ENCODE results near the gene EML1.

The EML1 gene

DNA sequence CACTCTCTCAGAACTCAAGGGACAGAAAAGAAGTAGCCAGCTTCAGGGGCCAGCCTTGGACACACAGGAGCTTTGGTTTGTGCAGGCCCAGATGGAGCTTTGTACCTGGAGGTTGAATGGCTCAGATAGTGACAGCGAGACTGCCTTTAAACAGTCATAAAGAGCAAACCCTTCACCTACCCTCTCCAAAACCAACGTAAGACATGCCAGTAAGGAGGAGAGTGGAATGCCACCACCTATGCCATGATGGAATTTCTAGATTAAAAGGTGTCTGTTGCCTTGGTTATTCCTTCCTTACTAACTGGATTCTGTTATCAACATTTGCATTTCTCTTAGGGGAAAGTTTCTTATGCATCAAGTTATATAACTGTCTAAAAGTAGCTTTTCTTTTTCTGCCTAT is 98.1 kb downstream of the EML1 start:
- no peak for DNase-seq (ENCODE audit: extremely low read depth in 1 of 2, low read depth in 1 of 2)

DNA sequence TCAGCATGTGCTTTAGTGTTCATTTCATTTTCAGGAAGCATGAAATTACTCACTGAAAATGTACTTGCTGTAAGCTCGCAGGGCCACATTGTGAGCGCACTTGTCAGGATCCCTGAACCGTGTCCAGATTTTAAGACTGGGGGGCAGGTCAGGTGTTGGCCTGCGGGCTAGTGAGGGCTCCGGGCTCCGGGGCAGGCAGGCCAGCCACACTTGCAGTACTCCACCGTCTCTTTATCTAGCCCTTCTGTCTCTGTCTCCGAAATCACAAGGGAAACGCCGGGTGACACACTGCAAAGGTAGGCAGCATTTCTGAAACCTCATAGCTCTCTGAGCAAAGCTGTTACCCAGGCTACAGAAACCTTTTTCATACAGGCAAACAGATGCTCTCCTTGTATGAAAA is 98.7 kb downstream of the EML1 start:
- DNase-seq (ENCODE audit: extremely low read depth in 1 of 2, low read depth in 1 of 2): no peak

DNA sequence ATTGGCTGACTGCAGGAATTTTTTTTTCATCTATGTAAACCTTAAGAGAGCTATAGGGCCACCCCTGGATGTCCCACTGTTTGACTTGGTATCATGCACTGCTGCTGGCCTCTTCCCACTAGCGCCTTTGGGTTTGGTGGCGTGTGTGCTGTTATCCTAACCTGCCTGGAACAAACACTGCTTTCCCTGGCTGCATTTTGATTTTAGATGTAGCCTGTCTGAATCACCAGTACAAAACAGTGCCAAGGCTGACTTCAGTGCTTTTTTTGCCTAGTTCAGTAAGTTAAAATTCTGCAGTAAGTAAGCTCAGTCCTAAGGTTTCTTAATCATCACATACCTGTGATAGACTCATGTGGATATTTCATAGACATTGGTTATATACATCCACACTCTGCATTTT is 99.2 kb downstream of the EML1 start:
- DNase-seq (ENCODE audit: extremely low read depth in 1 of 2, low read depth in 1 of 2): no peak

DNA sequence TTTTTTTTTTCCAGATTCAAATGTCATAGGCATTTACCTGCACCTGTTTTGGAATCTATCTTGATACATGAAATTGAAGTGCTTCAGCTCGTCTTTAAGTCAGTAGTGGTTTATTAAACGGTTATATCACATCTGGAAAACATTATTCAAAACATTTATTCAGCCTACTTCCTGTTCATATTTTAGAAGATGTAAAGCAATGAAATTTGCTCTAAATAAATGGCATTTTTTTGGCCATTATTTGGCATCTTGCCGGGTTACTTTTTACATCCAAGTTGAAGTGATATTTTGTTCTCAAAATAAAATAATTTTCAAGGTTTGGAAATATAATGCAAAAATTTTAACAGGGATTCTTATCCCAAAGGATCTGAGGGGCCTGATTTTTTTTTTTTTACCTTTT is 103.1 kb downstream of the EML1 start:
- no peak for DNase-seq (ENCODE audit: extremely low read depth in 1 of 2, low read depth in 1 of 2)

DNA sequence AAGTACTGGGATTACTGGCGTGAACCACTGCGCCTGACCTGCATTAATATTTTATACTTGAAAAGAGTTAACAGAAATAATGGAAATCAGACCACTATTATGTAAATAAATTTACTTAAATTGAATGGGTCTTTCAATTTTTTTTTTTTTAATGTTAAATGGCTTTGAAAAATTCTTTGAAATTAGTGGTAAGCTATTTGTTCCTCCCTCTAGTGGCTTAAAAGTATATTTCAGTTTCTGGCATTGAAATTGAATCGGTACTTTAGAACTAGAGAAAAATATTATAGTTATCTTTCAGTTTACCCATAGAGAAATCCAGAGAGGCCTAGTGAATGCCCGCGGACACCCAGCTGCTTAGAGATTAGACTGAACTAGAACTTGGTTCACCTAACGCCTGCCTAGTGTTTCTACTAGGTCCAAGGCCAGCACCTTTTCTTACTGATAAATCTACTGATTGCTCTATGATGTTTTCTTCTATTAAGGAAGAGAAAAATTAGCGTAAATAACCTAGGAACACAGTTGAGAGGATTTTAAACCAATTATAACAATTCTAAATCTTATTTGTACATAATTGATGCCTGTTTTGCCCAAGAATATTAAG is 106.5 kb downstream of the EML1 start:
- no peak for DNase-seq (ENCODE audit: extremely low read depth in 1 of 2, low read depth in 1 of 2)

DNA sequence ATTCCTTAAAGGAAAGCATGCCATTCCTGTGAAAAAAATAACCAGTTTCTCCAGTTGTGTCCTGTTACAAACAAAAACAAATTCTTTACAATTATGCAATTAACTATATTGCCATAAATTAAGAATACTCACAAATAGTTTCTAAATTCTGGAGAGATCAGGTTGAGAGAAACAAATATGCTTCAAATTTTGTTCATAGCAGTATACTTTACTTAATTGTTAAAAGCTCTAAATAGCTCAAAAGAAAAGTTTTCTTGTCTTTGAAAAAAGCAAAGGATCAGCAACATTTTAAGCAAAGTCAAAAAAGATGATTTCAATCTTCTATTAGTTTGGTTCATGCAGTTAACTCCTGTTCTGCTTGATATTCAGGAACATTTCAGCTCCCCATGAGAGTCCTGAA is 109.7 kb downstream of the EML1 start:
- no peak for DNase-seq (ENCODE audit: extremely low read depth in 1 of 2, low read depth in 1 of 2)

DNA sequence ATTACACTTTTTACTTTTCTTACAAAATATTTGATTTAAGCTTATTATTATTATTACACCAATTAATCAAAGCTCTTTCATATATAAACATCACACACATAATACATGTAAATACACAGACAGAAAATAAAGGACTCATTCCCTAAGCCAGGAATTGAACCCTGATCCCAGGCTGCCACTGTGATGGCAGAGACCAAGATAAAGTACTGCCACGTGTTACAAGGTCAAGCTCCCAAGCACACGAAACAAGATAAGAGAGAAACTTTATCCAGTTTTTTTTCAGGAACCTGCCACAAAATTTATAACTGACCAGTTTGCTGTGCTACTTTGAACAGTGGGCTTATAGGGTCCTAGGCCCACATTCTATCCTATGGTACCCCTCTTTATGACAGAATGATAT is 111.3 kb downstream of the EML1 start:
- DNase-seq (ENCODE audit: extremely low read depth in 1 of 2, low read depth in 1 of 2): no peak

DNA sequence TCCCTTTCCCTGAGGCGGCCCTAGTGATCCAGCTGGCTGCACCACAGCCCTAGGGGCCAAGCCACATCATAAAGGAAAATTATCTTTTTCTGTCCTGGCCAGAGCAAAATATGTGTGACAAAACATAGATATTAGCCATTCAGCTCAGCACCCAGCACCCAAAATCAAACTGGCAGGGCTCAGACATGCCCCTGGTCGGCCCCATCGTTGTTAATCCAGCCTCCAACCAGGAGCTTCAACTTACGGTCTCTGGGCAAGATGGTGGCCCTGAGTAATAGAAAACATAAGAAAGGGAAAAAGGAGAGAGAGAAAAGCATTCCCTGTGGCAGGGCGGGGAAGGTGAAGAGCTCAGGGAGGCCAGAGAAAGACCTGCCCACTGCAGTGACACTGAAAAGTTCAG is 111.9 kb downstream of the EML1 start:
- no peak for DNase-seq (ENCODE audit: extremely low read depth in 1 of 2, low read depth in 1 of 2)

DNA sequence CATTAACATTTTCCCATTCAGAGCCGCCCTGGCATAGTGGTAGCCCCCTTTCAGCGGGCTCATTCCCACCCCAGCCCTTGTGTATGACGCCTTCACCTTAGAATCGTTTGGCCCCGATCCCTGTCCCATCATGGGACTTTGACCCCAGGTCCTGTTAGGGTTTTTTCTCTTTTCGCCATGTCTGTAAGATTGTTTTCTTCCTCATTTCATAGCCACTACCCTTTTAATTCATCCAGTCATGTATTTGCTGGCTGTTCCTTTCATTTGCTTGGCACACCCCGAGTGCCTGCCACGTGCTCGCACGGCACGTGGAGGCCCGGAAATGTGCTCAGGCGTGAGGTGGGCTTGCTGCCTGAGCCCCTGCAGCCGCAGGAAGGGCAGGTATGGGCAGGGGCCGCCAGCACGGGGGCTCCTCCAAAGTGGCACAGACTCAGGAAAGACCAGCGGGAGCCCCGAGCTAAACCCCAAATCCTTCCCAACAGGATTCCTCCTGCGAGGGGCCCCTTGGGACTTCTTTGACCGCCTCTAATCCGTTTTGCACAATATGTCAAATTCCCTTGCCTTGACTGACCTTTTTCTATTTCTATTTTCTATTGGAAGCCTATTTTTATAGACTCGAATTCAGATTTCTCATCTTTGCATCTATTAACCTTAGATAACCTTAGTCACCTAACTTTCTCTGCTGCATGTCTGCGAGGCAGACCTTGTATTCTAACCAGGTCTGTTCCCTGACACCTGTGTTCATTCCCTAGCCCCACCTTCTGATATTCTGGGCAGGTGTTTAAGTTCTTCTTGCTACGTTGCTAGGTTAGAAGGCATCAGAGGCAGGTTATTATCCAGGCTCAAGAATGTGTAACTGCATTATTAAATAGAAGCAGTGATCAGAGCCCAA is 114.8 kb downstream of the EML1 start:
- DNase-seq (ENCODE audit: extremely low read depth in 1 of 2, low read depth in 1 of 2): no peak

DNA sequence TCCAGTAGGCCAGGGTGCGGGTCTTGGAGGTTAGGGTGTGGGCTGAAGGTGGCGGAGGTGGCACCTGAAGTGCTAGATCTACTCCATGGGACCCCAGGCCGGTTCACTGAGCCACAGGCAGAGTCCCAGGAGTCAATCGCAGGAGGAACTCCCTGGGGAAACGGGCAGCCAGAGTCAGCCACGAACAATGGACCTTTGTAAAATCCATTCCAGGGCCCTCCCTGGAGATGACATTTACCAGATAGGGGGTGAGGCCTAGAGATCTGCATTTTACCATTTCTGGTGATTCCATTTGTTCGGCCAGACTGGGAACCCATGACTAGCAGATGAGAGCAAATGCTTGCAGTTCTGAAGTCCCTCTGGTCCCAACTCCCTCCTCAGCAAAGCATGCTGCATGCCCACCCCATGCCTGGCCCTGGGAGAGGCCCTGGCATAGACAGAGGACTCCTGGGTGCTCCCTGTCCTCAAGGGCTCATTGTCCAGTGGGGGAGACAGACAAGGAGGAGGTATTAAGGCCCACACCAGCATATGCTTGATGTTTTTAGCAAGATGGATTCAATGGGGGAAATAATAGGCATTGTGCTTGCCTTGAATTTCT is 115.5 kb downstream of the EML1 start:
- no peak for DNase-seq (ENCODE audit: extremely low read depth in 1 of 2, low read depth in 1 of 2)

DNA sequence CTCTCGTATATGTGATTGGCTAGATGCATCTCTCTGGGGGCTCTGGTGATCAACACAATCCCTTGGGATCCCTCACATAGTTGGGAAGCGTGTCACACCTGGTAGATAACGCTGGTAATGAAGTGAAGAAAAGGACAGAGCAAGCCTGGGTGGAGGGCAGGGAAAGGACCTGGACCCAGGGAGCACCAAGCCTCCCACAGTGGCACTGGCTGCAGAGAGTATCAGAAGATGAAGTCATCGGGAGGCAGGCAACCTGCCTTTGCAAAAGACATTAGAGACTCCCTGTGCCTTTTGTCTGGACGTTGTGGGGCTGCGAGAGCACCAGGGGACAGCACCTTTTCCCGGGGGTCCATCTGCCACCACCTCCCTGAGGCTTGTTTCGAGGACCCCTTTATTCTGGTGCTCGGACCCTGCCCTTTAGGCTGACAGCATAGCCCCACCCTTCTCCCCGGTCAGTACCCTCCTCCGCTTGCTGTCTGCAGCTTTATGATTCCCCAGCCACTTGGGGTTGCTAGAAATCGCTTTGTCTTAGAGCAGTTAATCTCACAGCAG is 116.4 kb downstream of the EML1 start:
- DNase-seq (ENCODE audit: extremely low read depth in 1 of 2, low read depth in 1 of 2): no peak

DNA sequence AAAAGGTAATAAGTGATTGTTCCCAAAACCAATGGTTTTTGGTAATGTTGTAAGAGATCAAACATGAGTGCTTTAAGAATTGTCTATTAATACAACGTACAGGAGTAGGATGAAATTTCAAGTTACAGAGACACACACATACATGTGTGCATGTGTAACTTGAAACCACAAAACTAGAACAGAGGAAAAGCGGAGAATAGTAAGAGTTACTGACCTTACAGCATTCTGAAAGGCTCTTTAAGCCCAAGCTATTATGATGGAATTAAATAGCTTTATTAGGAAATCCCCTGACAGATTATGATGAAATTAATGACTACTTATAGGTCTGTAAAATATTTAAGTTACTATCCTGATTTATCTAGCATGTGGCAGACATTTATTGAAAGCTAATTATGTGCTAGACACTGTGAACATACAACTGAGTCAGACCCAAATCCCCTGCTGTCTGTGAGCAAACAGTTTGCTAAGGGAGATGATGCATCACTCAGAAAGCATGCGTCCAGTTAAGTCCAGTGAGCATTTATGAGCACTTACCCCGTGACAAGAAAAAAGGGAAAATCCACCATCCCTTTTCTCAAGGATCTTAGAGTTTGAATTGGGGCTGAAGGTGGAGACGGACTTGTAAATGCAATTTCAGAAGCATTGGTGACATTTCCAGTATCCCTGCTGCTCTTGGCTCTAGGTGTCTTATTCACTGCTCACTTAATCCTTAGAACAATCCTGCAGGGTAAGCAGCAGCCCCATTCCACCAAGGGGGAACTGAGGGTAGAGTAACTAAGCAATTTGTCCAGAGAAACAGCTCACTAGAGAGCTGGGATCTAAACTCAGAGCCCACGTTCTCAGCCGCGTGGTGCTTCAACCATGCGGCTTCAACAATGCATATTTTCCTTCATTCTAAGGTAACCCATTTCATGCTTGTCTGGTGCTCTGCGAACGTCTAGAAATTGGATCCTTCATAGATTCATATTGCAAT is 117.4 kb downstream of the EML1 start:
- no peak for DNase-seq (ENCODE audit: extremely low read depth in 1 of 2, low read depth in 1 of 2)

DNA sequence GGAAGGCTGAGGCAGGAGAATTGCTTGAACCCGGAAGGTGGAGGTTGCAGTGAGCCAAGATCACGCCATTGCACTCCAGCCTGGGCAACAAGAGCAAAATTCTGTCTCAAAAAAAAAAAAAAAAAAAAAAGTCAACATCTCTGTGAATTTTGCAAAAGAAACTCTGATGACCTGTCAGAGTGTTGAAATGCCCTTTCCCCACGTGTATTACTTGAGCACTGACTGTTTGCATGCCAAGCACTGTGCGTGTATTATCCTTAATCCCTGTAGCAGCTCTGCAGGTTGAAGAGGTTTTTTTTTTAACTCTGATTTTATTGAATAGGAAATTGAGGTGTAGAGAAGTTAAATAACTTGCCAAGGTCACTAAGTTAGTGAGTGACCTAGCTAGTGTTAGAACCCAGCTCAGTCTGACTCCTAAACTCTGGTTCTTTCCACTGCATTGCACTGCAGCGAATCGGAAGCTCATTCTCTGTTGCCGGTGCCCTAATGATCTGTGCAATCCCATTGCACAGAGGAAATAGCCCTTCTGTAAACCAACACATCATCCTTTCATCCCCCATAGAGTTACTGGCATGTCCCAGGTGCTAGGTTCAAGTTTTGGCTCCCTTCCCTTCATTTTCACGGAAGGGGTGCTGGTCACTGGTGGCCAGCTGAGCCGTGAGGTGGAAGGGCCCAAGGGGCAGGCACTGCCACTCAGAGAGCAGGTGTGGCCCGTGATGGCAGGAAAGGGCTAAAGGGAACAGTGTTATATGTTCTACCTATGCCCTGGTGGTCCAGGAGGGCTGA is 122.3 kb downstream of the EML1 start:
- no peak for DNase-seq (ENCODE audit: extremely low read depth in 1 of 2, low read depth in 1 of 2)

DNA sequence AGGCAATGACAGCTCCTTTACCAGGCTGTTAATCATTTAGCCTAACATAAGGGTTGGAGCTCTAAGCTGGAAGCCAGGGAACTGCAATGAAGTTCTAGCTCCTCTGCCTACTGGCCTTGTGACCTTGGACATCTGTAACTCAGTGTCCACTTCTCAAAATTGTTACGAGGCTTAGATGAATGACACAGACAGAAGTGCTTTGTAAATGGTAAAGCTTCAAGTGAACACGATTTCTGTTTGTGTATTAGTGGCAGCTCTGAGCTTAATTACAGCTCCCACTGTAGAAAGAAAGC is 122.8 kb downstream of the EML1 start:
- no peak for DNase-seq (ENCODE audit: extremely low read depth in 1 of 2, low read depth in 1 of 2)

DNA sequence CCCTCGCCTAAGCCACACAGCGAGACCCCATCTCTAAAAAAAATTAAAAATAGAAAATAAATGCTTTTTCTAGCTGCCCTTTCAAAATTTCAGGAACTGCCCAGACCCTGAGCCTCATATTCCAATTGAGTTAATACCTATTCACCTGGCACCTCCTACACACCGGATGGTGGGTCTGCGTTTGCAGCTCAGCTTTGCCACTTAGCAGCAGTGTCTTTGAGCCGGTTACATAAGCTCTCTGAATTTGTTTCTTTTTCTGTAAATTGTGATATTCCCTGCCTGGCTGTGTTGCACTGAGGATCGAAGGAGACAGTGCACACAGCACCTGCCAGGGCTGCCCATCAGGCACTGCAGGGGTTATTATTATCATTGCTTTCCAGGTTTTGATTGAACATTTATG is 125.6 kb downstream of the EML1 start:
- no peak for DNase-seq (ENCODE audit: extremely low read depth in 1 of 2, low read depth in 1 of 2)

DNA sequence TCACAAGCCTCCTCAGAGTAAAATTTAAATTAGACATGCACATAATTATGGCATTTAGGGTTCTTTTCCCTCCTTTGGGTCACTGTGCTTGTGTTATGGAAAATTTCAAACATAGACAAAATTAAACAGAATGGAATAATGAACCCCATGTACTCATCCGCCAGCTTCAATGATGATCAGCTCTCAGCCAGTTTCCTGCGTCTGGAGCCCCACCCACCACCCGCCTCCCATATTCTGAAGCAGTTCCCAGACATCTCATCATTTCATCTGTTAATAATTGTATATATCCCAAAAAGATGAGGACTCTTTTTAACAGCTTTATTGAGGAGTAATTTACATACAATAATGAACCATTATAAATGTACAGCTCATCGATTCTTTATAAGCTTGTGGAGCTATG is 128.2 kb downstream of the EML1 start:
- no peak for DNase-seq (ENCODE audit: extremely low read depth in 1 of 2, low read depth in 1 of 2)

DNA sequence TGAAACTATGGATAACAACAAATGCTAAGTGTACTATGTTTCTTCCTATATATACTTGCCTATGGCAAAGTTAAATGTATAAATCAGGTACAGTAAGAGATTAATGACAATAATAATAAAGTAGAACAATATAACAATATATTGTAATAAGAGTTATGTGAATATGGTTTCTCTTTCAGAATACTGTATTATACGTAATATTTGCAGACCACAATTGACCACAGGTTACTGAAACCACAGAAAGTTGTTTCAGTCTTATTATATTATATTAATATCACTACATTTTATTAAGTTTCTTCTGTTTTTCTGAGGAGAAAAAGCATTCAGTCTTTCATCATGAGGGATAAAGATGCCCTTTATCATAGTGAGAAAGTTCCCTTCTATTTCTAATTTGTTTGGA is 131.2 kb downstream of the EML1 start:
- no peak for DNase-seq (ENCODE audit: extremely low read depth in 1 of 2, low read depth in 1 of 2)

DNA sequence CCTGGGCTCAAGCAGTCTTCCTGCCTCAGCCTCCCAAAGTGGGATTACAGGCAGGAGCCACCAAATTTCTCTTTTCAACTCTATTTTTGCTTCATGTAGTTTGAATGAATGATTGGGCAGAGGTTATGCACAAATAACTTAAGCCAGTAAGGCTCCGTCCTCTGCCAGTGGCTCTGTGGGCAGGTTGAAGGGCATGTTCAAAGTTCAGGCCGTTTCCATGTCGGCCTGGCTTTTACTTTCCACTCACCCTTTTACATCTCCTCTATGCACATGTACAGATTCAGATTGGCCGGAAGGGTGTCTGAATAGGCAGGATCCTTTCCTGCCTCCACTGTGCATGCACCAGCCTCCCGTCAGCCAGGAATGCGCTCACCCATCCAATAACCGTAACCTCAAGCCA is 132.3 kb downstream of the EML1 start:
- DNase-seq (ENCODE audit: extremely low read depth in 1 of 2, low read depth in 1 of 2): no peak

DNA sequence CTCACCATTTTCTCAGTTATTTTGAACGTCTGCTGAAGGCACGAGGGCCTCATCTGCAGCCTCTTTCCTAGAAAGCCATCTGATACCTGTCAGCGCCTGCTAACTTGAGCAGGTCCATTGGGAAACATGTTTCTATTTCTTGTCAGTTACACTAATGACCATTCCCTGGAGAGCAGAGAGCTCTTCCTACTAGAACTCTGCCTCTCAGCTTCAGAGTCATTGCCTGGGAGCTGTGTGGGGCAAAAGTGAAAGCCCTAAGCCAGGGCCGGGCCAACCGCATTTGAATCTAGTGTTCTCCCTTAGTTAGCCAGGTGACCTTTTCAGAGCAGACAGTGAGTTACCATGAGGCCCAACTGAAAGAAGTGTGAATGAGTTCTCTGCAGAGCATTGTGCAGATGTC is 135.8 kb downstream of the EML1 start:
- DNase-seq (ENCODE audit: extremely low read depth in 1 of 2, low read depth in 1 of 2): no peak

DNA sequence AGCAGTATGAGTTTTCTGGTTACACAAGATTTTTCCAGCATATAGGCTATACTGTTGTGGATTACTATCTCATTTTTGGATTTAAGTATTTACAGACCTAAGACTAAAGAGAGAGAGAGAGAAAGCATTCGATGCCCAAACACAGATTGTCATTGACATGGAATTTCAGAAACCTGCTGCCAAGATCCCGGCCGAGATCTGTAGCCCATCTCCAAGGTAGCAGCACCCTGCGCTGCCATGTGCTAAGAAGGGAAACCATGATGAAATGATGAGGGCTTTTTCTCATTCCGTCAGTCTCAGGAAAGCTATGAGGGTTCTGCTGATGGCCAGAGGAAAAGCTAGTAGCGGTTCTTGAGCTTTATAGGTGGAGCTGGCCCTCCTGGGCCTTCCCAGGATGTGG is 136.4 kb downstream of the EML1 start:
- DNase-seq (ENCODE audit: extremely low read depth in 1 of 2, low read depth in 1 of 2): no peak
